ENCODE results near the gene GNAI3.
A peak's percentile ranks its signal among the peaks of the same experiment; 100 is the strongest.

Gene GNAI3

DNA sequence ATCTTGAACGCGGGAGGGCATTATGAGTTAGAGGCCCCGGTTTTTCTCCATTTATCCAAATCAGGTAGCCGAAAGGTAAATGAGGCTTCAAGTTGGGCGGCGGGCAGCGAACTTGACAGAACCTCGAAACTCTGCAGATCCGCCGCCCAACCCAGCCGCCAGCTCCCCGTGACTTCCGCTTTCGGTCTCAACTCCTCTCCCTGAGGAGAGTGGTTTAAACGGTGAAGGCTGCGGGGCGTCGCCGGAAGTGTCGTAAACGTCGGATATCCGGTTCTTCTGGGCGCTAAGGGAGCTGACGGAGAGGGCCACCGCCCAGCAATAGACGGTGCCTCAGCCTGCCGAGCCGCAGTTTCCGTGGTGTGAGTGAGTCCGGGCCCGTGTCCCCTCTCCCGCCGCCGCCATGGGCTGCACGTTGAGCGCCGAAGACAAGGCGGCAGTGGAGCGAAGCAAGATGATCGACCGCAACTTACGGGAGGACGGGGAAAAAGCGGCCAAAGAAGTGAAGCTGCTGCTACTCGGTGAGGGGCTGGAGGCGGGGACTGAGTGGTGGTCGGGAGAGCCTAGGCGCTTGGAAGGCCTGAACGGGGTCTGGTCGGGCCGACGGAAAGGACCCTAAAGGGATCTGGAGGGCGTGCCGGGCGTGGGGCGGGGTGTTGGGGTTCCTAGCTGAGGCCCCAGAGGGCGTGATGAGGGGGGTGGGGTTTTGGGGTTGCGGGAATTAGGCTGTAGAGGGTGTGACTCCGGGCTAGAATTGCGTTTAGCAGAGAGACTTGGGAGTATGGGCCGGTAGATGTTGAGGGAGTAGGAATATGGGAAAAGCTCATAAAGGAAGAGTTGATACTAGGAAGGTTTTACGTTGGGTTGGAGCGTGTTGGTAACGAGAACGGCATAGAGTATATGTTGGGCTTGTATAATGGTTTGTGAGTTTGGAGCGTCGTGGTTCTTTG lies at the start of gene GNAI3 (continued):
- TF ChIP-seq ZNF23 (tag by site-specific recombination; IDR thresholded peaks at IDR 0.05; ENCODE audit: borderline replicate concordance) (no peak), ZBTB21 (tag by site-specific recombination; IDR thresholded peaks at IDR 0.05) (peak; percentile 82), ZNF121 (tag by site-specific recombination; IDR thresholded peaks at IDR 0.05) (peak; percentile 45; the same call in 1 of the 2 replicates), ZNF670 (tag by site-specific recombination; IDR thresholded peaks at IDR 0.05; ENCODE audit: low read depth) (no peak), ZNF654 (tag by site-specific recombination; IDR thresholded peaks at IDR 0.05; ENCODE audit: low read depth) (no peak), FEZF1 (tag by site-specific recombination; IDR thresholded peaks at IDR 0.05) (no peak), ZNF48 (tag by site-specific recombination; IDR thresholded peaks at IDR 0.05) (no peak), ZNF488 (tag by site-specific recombination; IDR thresholded peaks at IDR 0.05) (no peak), REPIN1 (tag by site-specific recombination; IDR thresholded peaks at IDR 0.05; ENCODE audit: low read depth) (no peak), ZNF561 (tag by site-specific recombination; IDR thresholded peaks at IDR 0.05; ENCODE audit: borderline replicate concordance) (0 out of 2 replicates have a peak, but pooled peaks have one; percentile 66), ZNF510 (tag by site-specific recombination; IDR thresholded peaks at IDR 0.05; ENCODE audit: insufficient replicate concordance) (no peak), ZSCAN23 (tag by site-specific recombination; IDR thresholded peaks at IDR 0.05) (no peak), ZNF19 (tag by site-specific recombination; IDR thresholded peaks at IDR 0.05; ENCODE audit: low read depth) (no peak), HOXD13 (CRISPR knock-in tag; IDR thresholded peaks at IDR 0.05; ENCODE audit: borderline replicate concordance) (0 out of 2 replicates have a peak, but pooled peaks have one; percentile 54), ZNF768 (tag by site-specific recombination; IDR thresholded peaks at IDR 0.05) (no peak), SP3 (tag by site-specific recombination; IDR thresholded peaks at IDR 0.05) (peak; percentile 83), SP2 (tag by site-specific recombination; IDR thresholded peaks at IDR 0.05) (peak; percentile 93), OVOL3 (tag by site-specific recombination; IDR thresholded peaks at IDR 0.05) (0 out of 2 replicates have a peak, but pooled peaks have one; percentile 35), ZNF202 (tag by site-specific recombination; IDR thresholded peaks at IDR 0.05; ENCODE audit: borderline replicate concordance) (no peak), ZXDB (tag by site-specific recombination; IDR thresholded peaks at IDR 0.05) (peak; percentile 70), ZFHX2 (tag by site-specific recombination; conservative IDR thresholded peaks at IDR 0.05) (0 out of 2 replicates have a peak, but pooled peaks have one; percentile 25), ZNF391 (tag by site-specific recombination; IDR thresholded peaks at IDR 0.05; ENCODE audit: borderline replicate concordance, low read depth) (peak; percentile 51; the same call in 1 of the 2 replicates), ZNF302 (tag by site-specific recombination; IDR thresholded peaks at IDR 0.05; ENCODE audit: low read depth) (no peak), CTCF (tag by site-specific recombination; IDR thresholded peaks at IDR 0.05) (peak; percentile 36; the same call in 1 of the 2 replicates), ZNF311 (tag by site-specific recombination; IDR thresholded peaks at IDR 0.05; ENCODE audit: borderline replicate concordance) (no peak), ZNF621 (tag by site-specific recombination; IDR thresholded peaks at IDR 0.05) (no peak), ZIC2 (tag by site-specific recombination; IDR thresholded peaks at IDR 0.05) (peak; percentile 48; the same call in 1 of the 2 replicates), PATZ1 (tag by site-specific recombination; IDR thresholded peaks at IDR 0.05) (peak; percentile 56)
- TF ChIP-seq, protein P1, sequence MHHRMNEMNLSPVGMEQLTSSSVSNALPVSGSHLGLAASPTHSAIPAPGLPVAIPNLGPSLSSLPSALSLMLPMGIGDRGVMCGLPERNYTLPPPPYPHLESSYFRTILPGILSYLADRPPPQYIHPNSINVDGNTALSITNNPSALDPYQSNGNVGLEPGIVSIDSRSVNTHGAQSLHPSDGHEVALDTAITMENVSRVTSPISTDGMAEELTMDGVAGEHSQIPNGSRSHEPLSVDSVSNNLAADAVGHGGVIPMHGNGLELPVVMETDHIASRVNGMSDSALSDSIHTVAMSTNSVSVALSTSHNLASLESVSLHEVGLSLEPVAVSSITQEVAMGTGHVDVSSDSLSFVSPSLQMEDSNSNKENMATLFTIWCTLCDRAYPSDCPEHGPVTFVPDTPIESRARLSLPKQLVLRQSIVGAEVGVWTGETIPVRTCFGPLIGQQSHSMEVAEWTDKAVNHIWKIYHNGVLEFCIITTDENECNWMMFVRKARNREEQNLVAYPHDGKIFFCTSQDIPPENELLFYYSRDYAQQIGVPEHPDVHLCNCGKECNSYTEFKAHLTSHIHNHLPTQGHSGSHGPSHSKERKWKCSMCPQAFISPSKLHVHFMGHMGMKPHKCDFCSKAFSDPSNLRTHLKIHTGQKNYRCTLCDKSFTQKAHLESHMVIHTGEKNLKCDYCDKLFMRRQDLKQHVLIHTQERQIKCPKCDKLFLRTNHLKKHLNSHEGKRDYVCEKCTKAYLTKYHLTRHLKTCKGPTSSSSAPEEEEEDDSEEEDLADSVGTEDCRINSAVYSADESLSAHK (tag by site-specific recombination; IDR thresholded peaks at IDR 0.05), result no peak
- TF ChIP-seq, protein P2, sequence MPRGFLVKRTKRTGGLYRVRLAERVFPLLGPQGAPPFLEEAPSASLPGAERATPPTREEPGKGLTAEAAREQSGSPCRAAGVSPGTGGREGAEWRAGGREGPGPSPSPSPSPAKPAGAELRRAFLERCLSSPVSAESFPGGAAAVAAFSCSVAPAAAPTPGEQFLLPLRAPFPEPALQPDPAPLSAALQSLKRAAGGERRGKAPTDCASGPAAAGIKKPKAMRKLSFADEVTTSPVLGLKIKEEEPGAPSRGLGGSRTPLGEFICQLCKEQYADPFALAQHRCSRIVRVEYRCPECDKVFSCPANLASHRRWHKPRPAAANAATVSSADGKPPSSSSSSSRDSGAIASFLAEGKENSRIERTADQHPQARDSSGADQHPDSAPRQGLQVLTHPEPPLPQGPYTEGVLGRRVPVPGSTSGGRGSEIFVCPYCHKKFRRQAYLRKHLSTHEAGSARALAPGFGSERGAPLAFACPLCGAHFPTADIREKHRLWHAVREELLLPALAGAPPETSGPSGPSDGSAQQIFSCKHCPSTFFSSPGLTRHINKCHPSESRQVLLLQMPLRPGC (tag by site-specific recombination; IDR thresholded peaks at IDR 0.05), result no peak
